HG03159 (cell line): ENCODE measurements around the gene ART5.
"Not testable (repeated sequence)": the region's sequence is repeated elsewhere in the genome, so short reads cannot be mapped to it uniquely, and the experiment has no call there.

Experiments used
- ATAC-seq: cut with Tn5 transposase; IDR thresholded peaks from one replicate; pipeline ENCODE4 v1.9.1; 2021; ENCODE audit warnings: mild to moderate bottlenecking, moderate library complexity; ENCODE audit not compliant: unreplicated experiment

The ART5 gene

GRCh38 chr11:3659595-3660515 is 18.1 kb upstream of the ART5 start:
- no peak for ATAC-seq

GRCh38 chr11:3658252-3658651 is 16.5 kb upstream of the ART5 start:
- no peak for ATAC-seq

- not testable (repeated sequence) for ATAC-seq
These were observed 15.5 kb upstream of the ART5 start for GRCh38 chr11:3657331-3657730.

GRCh38 chr11:3655547-3655946 is 13.8 kb upstream of the ART5 start:
- no peak for ATAC-seq

GRCh38 chr11:3652514-3652913 is 10.7 kb upstream of the ART5 start:
- ATAC-seq, result not testable (repeated sequence)

GRCh38 chr11:3649374-3649773 is 7.6 kb upstream of the ART5 start:
- ATAC-seq, result not testable (repeated sequence)

- not testable (repeated sequence) for ATAC-seq
These were observed 7.1 kb upstream of the ART5 start for GRCh38 chr11:3648843-3649242.

GRCh38 chr11:3645552-3645951 is 3.8 kb upstream of the ART5 start:
- ATAC-seq, result no peak

GRCh38 chr11:3644817-3645235 is 3.0 kb upstream of the ART5 start, which contains the start of gene ART1:
Gene ART1, plus strand, starts transcription at chr11:3645128. Its CDS starts 14,086 bp downstream, at chr11:3659214.
- no peak for ATAC-seq

GRCh38 chr11:3643102-3643546 is 1.3 kb upstream of the ART5 start:
- ATAC-seq, result not testable (repeated sequence)

GRCh38 chr11:3642071-3642951 is 519 bp upstream of the ART5 start:
- ATAC-seq, result no peak

- no peak for ATAC-seq
These were observed 601 bp downstream of the ART5 start for GRCh38 chr11:3641191-3641590.

- no peak for ATAC-seq
These were observed 2.0 kb downstream of the ART5 start for GRCh38 chr11:3639841-3640240.

GRCh38 chr11:3638513-3638912 is 3.3 kb downstream of the ART5 start:
- ATAC-seq, result no peak

GRCh38 chr11:3637201-3637600 is 4.6 kb downstream of the ART5 start:
- ATAC-seq, result no peak

GRCh38 chr11:3635641-3636375 is 6.0 kb downstream of the ART5 start:
- ATAC-seq, result no peak

- no peak for ATAC-seq
These were observed 9.6 kb downstream of the ART5 start for GRCh38 chr11:3632070-3632660.

- ATAC-seq, result no peak
These were observed 10.5 kb downstream of the ART5 start for GRCh38 chr11:3631331-3631730.

GRCh38 chr11:3627291-3627690 is 14.5 kb downstream of the ART5 start:
- ATAC-seq, result no peak

- ATAC-seq, result no peak
These were observed 15.4 kb downstream of the ART5 start for GRCh38 chr11:3626250-3626960.
